Measurements from ENCODE around the gene TAF4.
A peak's percentile ranks its signal among the peaks of the same experiment; 100 is the strongest.

TAF4 gene

DNA sequence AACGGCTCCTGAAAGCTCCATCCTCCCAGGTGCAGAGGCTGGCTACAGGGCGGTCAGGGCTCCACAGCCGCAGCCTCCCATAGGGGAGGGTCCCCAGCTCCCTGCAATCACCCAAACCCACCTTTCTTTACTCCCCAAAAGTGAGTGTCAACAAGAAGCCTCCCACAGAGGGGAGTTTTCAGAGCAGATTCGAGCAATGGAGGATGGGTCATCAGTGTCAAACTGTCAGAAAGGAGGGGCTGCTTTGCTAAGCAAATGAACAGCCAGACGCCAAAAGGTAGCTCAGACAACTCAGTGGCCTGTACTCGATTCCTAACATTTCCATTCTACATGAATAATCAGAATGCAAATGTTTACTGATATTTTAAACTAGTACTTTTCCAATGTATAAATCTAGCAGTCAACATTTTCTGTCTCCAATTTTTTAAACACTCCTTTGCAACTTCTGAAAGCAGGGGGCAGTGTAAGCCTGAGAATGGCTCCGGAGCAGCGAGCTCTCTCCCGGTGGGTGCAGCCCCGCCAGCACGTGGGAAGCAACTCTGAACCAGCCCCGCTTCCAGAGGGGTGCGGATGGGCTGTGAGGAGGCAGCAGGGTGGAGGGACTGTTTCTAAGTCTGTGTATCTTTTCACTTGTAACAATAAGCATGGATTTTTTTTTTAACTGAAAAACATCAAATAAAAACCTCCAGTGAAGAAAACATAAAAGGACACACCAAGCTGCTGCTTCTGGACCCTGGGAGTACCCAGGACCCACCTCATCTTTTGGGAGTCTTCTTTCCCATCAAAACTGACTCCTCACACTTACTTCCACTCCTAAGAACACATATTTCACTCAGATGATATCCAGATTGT lies 54.9 kb downstream of the TAF4 start:
- Histone ChIP-seq H3K4me2 (ENCODE audit: low read depth, low read length, poor library complexity, severe bottlenecking) (no peak overlapping the region), H3K9ac (ENCODE audit: low read length) (no peak overlapping the region), H3K27me3 (ENCODE audit: low read length) (no peaks in the 10 kb centered on the region), H3K79me2 (ENCODE audit: insufficient read depth, low read length) (no peaks in the 10 kb centered on the region), H3F3A (ENCODE audit: insufficient read depth) (no peaks in the 10 kb centered on the region), H2AFZ (ENCODE audit: low read depth, low read length, severe bottlenecking) (no peak overlapping the region), H3K4me3 (ENCODE audit: insufficient read depth, low read length, poor library complexity, severe bottlenecking) (no peak overlapping the region), H3K27ac (ENCODE audit: low read depth, low read length) (no peak overlapping the region), H3K9me3 (ENCODE audit: insufficient read depth, low read length) (no peaks in the 10 kb centered on the region), H4K20me1 (ENCODE audit: low read depth, low read length) (no peaks in the 10 kb centered on the region), H3K9me2 (replicated peaks; ENCODE audit: insufficient read depth, low read length) (no peaks in the 10 kb centered on the region), H3K36me3 (ENCODE audit: low read length) (no peaks in the 10 kb centered on the region)
- TF ChIP-seq, protein P1, sequence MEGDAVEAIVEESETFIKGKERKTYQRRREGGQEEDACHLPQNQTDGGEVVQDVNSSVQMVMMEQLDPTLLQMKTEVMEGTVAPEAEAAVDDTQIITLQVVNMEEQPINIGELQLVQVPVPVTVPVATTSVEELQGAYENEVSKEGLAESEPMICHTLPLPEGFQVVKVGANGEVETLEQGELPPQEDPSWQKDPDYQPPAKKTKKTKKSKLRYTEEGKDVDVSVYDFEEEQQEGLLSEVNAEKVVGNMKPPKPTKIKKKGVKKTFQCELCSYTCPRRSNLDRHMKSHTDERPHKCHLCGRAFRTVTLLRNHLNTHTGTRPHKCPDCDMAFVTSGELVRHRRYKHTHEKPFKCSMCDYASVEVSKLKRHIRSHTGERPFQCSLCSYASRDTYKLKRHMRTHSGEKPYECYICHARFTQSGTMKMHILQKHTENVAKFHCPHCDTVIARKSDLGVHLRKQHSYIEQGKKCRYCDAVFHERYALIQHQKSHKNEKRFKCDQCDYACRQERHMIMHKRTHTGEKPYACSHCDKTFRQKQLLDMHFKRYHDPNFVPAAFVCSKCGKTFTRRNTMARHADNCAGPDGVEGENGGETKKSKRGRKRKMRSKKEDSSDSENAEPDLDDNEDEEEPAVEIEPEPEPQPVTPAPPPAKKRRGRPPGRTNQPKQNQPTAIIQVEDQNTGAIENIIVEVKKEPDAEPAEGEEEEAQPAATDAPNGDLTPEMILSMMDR (IDR thresholded peaks at IDR 0.05; ENCODE audit: insufficient read depth, low read length, poor library complexity, severe bottlenecking), result peak; percentile 60
- TF ChIP-seq EZH2phosphoT487 (conservative IDR thresholded peaks at IDR 0.05; ENCODE audit: low read length), result no peak

DNA sequence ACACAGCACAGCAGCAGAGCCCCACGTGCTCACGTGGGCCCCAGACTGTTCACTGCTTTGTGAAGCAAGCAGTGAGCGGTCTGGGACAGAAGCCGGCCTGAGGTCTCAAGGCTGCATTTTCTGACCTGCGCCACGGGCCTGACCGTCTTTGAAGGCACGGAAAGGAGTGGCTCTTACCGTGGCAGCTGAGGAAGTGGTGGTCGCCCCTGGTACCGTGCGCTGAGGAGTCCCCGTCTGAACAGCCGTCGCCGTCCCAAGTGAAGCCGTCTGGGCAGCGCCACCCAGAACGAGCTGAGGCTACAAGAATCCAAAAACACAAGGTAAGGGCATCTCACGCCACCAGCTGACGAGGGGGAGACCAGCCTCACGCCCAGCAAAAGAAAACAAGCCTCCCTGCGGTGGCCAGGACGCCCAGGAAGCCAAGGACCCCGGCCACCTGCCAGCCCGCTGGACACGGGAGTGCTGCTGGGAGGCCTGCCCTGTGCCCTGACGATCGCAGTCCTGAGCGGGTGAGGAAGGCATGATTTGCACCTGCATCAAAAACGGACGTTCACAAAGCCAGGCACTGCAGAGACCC lies 55.7 kb downstream of the TAF4 start:
- Histone ChIP-seq H3K79me2 (ENCODE audit: insufficient read depth, low read length) (no peaks in the 10 kb centered on the region), H4K20me1 (ENCODE audit: low read depth, low read length) (no peaks in the 10 kb centered on the region), H3K9ac (ENCODE audit: low read length) (no peak overlapping the region)

DNA sequence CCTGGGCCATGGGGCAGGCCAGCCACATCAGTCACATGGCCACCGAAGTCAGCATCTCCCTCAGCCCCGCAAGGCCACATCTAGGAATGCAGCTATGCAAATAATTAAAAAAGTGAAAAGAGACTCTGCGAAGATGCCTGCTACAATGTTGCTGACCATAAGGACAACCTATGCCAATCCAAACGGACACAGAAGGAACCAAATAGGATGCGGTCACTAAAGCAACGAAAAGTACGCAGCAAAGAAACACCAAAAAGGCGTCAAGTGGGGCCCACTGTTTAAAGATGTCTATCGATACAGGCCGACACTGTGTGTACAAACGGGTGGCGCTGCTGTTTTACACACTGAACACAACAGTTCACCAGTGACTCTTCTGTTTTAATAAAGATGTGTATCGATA lies 56.4 kb downstream of the TAF4 start:
- H4K20me1 ChIP-seq (ENCODE audit: low read depth, low read length), result no peaks in the 10 kb centered on the region
- no peaks in the 10 kb centered on the region for H3K79me2 ChIP-seq (ENCODE audit: insufficient read depth, low read length)
- no peaks in the 10 kb centered on the region for H3K9me2 ChIP-seq (replicated peaks; ENCODE audit: insufficient read depth, low read length)
- H3K4me3 ChIP-seq (ENCODE audit: insufficient read depth, low read length, poor library complexity, severe bottlenecking), result no peak overlapping the region
- H3K27ac ChIP-seq (ENCODE audit: low read depth, low read length), result no peak overlapping the region
- TF ChIP-seq, protein P1 (IDR thresholded peaks at IDR 0.05; ENCODE audit: insufficient read depth, low read length, poor library complexity, severe bottlenecking), result no peak
- no peak for TF ChIP-seq EZH2phosphoT487 (conservative IDR thresholded peaks at IDR 0.05; ENCODE audit: low read length)
- no peak overlapping the region for H2AFZ ChIP-seq (ENCODE audit: low read depth, low read length, severe bottlenecking)
- H3K27me3 ChIP-seq (ENCODE audit: low read length), result no peaks in the 10 kb centered on the region
- H3K9me3 ChIP-seq (ENCODE audit: insufficient read depth, low read length), result no peaks in the 10 kb centered on the region
- no peak overlapping the region for H3K9ac ChIP-seq (ENCODE audit: low read length)
- no peaks in the 10 kb centered on the region for H3K36me3 ChIP-seq (ENCODE audit: low read length)
- no peaks in the 10 kb centered on the region for H3F3A ChIP-seq (ENCODE audit: insufficient read depth)
- no peak overlapping the region for H3K4me2 ChIP-seq (ENCODE audit: low read depth, low read length, poor library complexity, severe bottlenecking)

More for the DNA sequence above, 55.7 kb downstream of the TAF4 start:
- Histone ChIP-seq H3K9me2 (replicated peaks; ENCODE audit: insufficient read depth, low read length) (no peaks in the 10 kb centered on the region), H3K27me3 (ENCODE audit: low read length) (no peaks in the 10 kb centered on the region), H3K4me2 (ENCODE audit: low read depth, low read length, poor library complexity, severe bottlenecking) (no peak overlapping the region), H3F3A (ENCODE audit: insufficient read depth) (no peaks in the 10 kb centered on the region), H3K27ac (ENCODE audit: low read depth, low read length) (no peak overlapping the region), H3K4me3 (ENCODE audit: insufficient read depth, low read length, poor library complexity, severe bottlenecking) (no peak overlapping the region), H3K36me3 (ENCODE audit: low read length) (no peaks in the 10 kb centered on the region), H2AFZ (ENCODE audit: low read depth, low read length, severe bottlenecking) (no peak overlapping the region), H3K9me3 (ENCODE audit: insufficient read depth, low read length) (no peaks in the 10 kb centered on the region)
- no peak for TF ChIP-seq EZH2phosphoT487 (conservative IDR thresholded peaks at IDR 0.05; ENCODE audit: low read length)
- TF ChIP-seq, protein P1 (IDR thresholded peaks at IDR 0.05; ENCODE audit: insufficient read depth, low read length, poor library complexity, severe bottlenecking), result no peak
